Lower lobe of right lung (tissue), 2 donors: ENCODE measurements around the gene SRP68. TPM values are rescaled to one million over a fixed set of nuclear protein-coding genes. Genes with fewer than 3 reads are reported as not detected.
A peak's percentile ranks its signal among the peaks of the same experiment; 100 is the strongest.

Source experiments
- ATAC-seq, 2 donors: fragments of 200-7000 bp; cut with Tn5 transposase; one replicate each; pipeline ENCODE4 v1.9.1; 2020 to 2022; ENCODE audit warnings: mild to moderate bottlenecking in 2 of 2, moderate library complexity in 2 of 2
- DNase-seq: peaks from one replicate; pipeline ENCODE4 v3.0.0-alpha.2; 2020
- H3K27ac ChIP-seq: fragments of 200-600 bp; one replicate; pipeline ENCODE4 v1.8.0; 2022
- H3K27me3 ChIP-seq: fragments of 200-600 bp; one replicate; pipeline ENCODE4 v1.8.0; 2022; ENCODE audit warnings: low read depth
- H3K36me3 ChIP-seq: fragments of 200-600 bp; one replicate; pipeline ENCODE4 v1.8.0; 2022; ENCODE audit warnings: mild to moderate bottlenecking
- H3K4me1 ChIP-seq: fragments of 200-600 bp; one replicate; pipeline ENCODE4 v1.8.0; 2022
- H3K4me3 ChIP-seq: fragments of 200-600 bp; one replicate; pipeline ENCODE4 v1.8.0; 2022; ENCODE audit warnings: mild to moderate bottlenecking
- H3K9me3 ChIP-seq: fragments of 200-600 bp; one replicate; pipeline ENCODE4 v1.8.0; 2022
- CTCF ChIP-seq: fragments of 200-600 bp; IDR thresholded peaks from one replicate; pipeline ENCODE4 v1.8.0; 2022; ENCODE audit warnings: antibody characterized with exemption, mild to moderate bottlenecking
- intact Hi-C: fragments of 100-400 bp; cut with DNase I; formaldehyde crosslinking; loops from one replicate; pipeline ENCODE4 v1.11.0; 2022
- total RNA-seq: library from RNA; stranded (reverse); fragmentation: NEBNext Ultra II Directional; extraction: Animal tissue kit (Norgen Biotek cat#: 25700); gene quantifications from one replicate; pipeline ENCODE4 v1.2.1, GENCODE V29; 2021
- donor health status: DM: no; HTN: yes; CAD: no; lungs with severe emphysema.

SRP68 gene
- total RNA-seq, 1 donor from 2014 or later = 65.0 TPM

GRCh38 chr17:76085066-76085730 lies 12.9 kb upstream of the SRP68 start:
- H3K9me3 ChIP-seq = no peaks in the 10 kb centered on the region
- peaks cover 84% of the 10 kb centered on the region for H3K36me3 ChIP-seq
- intact Hi-C loops = no loop called here
- DNase-seq = no peak
- no peak overlapping the region for H3K4me3 ChIP-seq
- no peak for ATAC-seq
- H3K27ac ChIP-seq = no peak overlapping the region
- no peak for TF ChIP-seq CTCF
- no peaks in the 10 kb centered on the region for H3K4me1 ChIP-seq
- H3K27me3 ChIP-seq = no peaks in the 10 kb centered on the region

- H3K9me3 ChIP-seq = no peaks in the 10 kb centered on the region
- peaks cover 69% of the 10 kb centered on the region for H3K36me3 ChIP-seq
- ATAC-seq = no peak
- intact Hi-C loops = no loop called here
- no peak overlapping the region for H3K4me3 ChIP-seq
- no peak overlapping the region for H3K27ac ChIP-seq
- H3K27me3 ChIP-seq = peaks cover 14% of the 10 kb centered on the region
- H3K4me1 ChIP-seq = no peaks in the 10 kb centered on the region
- TF ChIP-seq CTCF = no peak
- DNase-seq = no peak
These were observed 11.3 kb upstream of the SRP68 start for GRCh38 chr17:76083536-76084182.

- ATAC-seq (no peak), DNase-seq (peak; percentile 29)
- H3K36me3 ChIP-seq = peaks cover 58% of the 10 kb centered on the region
- H3K27ac ChIP-seq = no peak overlapping the region
- no peak for TF ChIP-seq CTCF
- intact Hi-C loops = no loop called here
- peaks cover 24% of the 10 kb centered on the region for H3K27me3 ChIP-seq
- H3K9me3 ChIP-seq = no peaks in the 10 kb centered on the region
- no peak overlapping the region for H3K4me3 ChIP-seq
- no peaks in the 10 kb centered on the region for H3K4me1 ChIP-seq
These were observed 10.3 kb upstream of the SRP68 start for GRCh38 chr17:76082326-76083251.

DNA sequence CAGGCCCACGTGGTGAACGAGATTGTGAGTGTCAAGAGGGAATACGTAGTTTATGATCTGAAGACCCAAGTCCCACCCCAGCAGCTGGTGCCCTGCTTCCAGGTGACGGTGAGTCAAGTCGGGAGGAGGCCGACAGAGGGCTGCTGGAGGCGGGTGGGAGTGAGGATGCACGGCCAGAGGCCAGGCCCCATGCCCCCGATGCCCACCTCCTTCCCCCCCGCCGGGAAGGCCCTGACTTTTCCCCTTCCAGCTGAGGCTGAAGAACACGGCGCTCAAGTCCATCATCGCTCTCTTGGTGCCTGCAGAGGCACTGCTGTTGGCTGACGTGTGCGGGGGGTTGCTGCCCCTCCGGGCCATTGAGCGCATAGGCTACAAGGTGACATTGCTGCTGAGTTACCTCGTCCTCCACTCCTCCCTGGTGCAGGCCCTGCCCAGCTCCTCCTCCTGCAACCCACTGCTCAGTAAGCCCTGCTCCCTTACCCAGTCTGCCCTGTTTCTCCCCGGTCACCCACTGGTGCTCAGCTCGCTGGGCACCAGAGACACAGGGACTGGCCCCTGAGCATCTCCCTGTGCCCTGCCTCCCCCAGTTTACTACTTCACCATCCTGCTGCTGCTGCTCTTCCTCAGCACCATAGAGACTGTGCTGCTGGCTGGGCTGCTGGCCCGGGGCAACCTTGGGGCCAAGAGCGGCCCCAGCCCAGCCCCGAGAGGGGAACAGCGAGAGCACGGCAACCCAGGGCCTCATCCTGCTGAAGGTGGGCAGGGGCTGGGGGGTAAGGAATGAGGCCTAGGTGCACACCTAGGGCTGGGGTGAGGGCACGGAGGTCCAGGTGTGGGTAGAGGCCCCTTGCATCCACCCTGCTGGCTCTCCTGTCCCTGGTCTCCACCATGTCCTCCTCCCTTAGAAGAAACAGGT lies 9.2 kb upstream of the SRP68 start:
- intact Hi-C loops = no loop called here
- ATAC-seq (no peak), DNase-seq (no peak)
- H3K27ac ChIP-seq = no peak overlapping the region
- no peak for TF ChIP-seq CTCF
- peaks cover 10% of the 10 kb centered on the region for H3K4me1 ChIP-seq
- no peak overlapping the region for H3K4me3 ChIP-seq
- H3K36me3 ChIP-seq = peaks cover 48% of the 10 kb centered on the region
- peaks cover 35% of the 10 kb centered on the region for H3K27me3 ChIP-seq
- H3K9me3 ChIP-seq = no peaks in the 10 kb centered on the region
